HG02623 (cell line): ENCODE measurements around the gene ANKRD18A.
"Not testable (repeated sequence)": the region's sequence is repeated elsewhere in the genome, so short reads cannot be mapped to it uniquely, and the experiment has no call there.

Source experiments
- ATAC-seq: cut with Tn5 transposase; IDR thresholded peaks from one replicate; pipeline ENCODE4 v1.9.1; 2021; ENCODE audit warnings: moderate library complexity; ENCODE audit not compliant: unreplicated experiment

The ANKRD18A gene

GRCh38 chr9:38546497-38547163 is 73.8 kb downstream of the ANKRD18A start:
- ATAC-seq = not testable (repeated sequence)

GRCh38 chr9:38540535-38540934 is 79.9 kb downstream of the ANKRD18A start:
- not testable (repeated sequence) for ATAC-seq

- ATAC-seq = no peak
Observed at GRCh38 chr9:38529317-38529716, 91.1 kb downstream of the ANKRD18A start.

- ATAC-seq = no peak
Observed at GRCh38 chr9:38527503-38527902, 92.9 kb downstream of the ANKRD18A start.

- no peak for ATAC-seq
Observed at GRCh38 chr9:38526591-38526990, 93.8 kb downstream of the ANKRD18A start.

- ATAC-seq = no peak
Observed at GRCh38 chr9:38523121-38523520, 97.3 kb downstream of the ANKRD18A start.

GRCh38 chr9:38521762-38522161 is 98.6 kb downstream of the ANKRD18A start:
- no peak for ATAC-seq
